ENCODE data around the gene TP63.

DNA sequence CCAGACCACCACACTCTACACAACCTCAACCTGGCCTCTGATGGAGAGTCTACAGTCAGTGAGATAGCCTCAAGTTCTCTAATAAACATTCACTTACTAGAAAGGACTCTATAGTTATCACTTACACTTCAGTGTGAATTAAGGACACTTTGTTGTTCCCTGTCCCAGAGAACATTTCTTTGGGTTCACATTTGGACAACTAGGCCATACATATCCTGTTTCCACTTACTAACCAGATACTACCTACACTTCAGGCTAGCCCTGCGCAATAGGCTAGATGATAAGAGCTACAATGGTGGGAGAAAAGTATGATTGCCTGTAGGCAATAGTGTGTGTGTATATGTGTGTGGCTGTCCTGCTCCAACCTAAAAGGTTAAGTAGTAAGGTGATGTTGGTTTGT is 72.7 kb downstream of the TP63 start:
- TF ChIP-seq, protein P1, sequence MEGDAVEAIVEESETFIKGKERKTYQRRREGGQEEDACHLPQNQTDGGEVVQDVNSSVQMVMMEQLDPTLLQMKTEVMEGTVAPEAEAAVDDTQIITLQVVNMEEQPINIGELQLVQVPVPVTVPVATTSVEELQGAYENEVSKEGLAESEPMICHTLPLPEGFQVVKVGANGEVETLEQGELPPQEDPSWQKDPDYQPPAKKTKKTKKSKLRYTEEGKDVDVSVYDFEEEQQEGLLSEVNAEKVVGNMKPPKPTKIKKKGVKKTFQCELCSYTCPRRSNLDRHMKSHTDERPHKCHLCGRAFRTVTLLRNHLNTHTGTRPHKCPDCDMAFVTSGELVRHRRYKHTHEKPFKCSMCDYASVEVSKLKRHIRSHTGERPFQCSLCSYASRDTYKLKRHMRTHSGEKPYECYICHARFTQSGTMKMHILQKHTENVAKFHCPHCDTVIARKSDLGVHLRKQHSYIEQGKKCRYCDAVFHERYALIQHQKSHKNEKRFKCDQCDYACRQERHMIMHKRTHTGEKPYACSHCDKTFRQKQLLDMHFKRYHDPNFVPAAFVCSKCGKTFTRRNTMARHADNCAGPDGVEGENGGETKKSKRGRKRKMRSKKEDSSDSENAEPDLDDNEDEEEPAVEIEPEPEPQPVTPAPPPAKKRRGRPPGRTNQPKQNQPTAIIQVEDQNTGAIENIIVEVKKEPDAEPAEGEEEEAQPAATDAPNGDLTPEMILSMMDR (conservative IDR thresholded peaks at IDR 0.05): no peak
- TF ChIP-seq EZH2 (IDR thresholded peaks at IDR 0.05; ENCODE audit: low read depth): no peak

All from PC-9 (cell line).